Mesodermal cell (in vitro differentiated cells): ENCODE results near the gene DUSP1.

Experiments used
- H3K27ac ChIP-seq: 2 replicates; pipeline ENCODE4 v1.7.0; 2013; ENCODE audit warnings: mild to moderate bottlenecking, low read depth, low read length, moderate library complexity; ENCODE audit not compliant: severe bottlenecking
- H3K36me3 ChIP-seq: 2 replicates; pipeline ENCODE4 v1.7.1; 2013; ENCODE audit warnings: mild to moderate bottlenecking, low read length, moderate library complexity; ENCODE audit not compliant: control insufficient read depth, insufficient read depth
- H3K4me1 ChIP-seq: one replicate; pipeline ENCODE4 v1.7.1; 2013; ENCODE audit warnings: mild to moderate bottlenecking, low read length; ENCODE audit not compliant: insufficient read depth, control insufficient read depth, poor library complexity, severe bottlenecking
- H3K4me3 ChIP-seq: 2 replicates; pipeline ENCODE4 v1.7.0; 2013; ENCODE audit warnings: low read length, control low read depth, mild to moderate bottlenecking; ENCODE audit not compliant: insufficient read depth, poor library complexity, severe bottlenecking; ENCODE audit errors: extremely low read depth
- H3K9me3 ChIP-seq: 2 replicates; pipeline ENCODE4 v1.7.1; 2013; ENCODE audit warnings: mild to moderate bottlenecking, low read length, moderate library complexity; ENCODE audit not compliant: control insufficient read depth
- WGBS, 2 experiments: methylation state at CpG; one replicate each; pipeline ENCODE4 v1.1.5; 2013; ENCODE audit warnings: missing lambda C conversion rate in 2 of 2; ENCODE audit not compliant: insufficient coverage in 2 of 2; 5-methylcytosine and 5-hydroxymethylcytosine counted together

DUSP1 gene

GRCh38 chr5:172736508-172737135, 34.4 kb downstream of the DUSP1 start:
- H3K9me3 ChIP-seq = no peaks in the 10 kb centered on the region
- H3K36me3 ChIP-seq = no peaks in the 10 kb centered on the region
- H3K4me3 ChIP-seq = no peak overlapping the region
- H3K4me1 ChIP-seq = peaks cover 32% of the 10 kb centered on the region
- 84 to 91% methylated on average over 4 to 5 of the region's 11 CpGs for WGBS, 2 experiments
- H3K27ac ChIP-seq = no peak overlapping the region

- WGBS, 2 experiments = 88 to 90% methylated on average over 12 of the region's 12 CpGs
These were observed 35.7 kb downstream of the DUSP1 start for GRCh38 chr5:172735141-172735831.

GRCh38 chr5:172733974-172734346, 37.0 kb downstream of the DUSP1 start:
- Histone ChIP-seq H3K4me1 (peaks cover 18% of the 10 kb centered on the region), H3K27ac (peak overlapping the region; percentile 87), H3K4me3 (no peak overlapping the region), H3K36me3 (no peaks in the 10 kb centered on the region), H3K9me3 (no peaks in the 10 kb centered on the region)
- WGBS, 2 experiments = 71 to 80% methylated on average over 1 to 2 of the region's 4 CpGs

More at GRCh38 chr5:172735141-172735831, 35.7 kb downstream of the DUSP1 start:
- H3K9me3 ChIP-seq = no peaks in the 10 kb centered on the region
- no peak overlapping the region for H3K4me3 ChIP-seq
- H3K36me3 ChIP-seq = no peaks in the 10 kb centered on the region
- no peak overlapping the region for H3K27ac ChIP-seq
- peaks cover 21% of the 10 kb centered on the region for H3K4me1 ChIP-seq

- Histone ChIP-seq H3K4me3 (no peak overlapping the region), H3K27ac (peak overlapping the region; percentile 87)
- WGBS, 2 experiments = 86% methylated on average over 12 to 13 of the region's 17 CpGs
These were observed 37.6 kb downstream of the DUSP1 start for GRCh38 chr5:172733131-172733973.

GRCh38 chr5:172732201-172732865, 38.7 kb downstream of the DUSP1 start:
- 96 to 97% methylated on average over 7 to 11 of the region's 14 CpGs for WGBS, 2 experiments
- Histone ChIP-seq H3K9me3 (no peaks in the 10 kb centered on the region), H3K4me3 (no peak overlapping the region), H3K27ac (no peak overlapping the region), H3K4me1 (peaks cover 18% of the 10 kb centered on the region), H3K36me3 (no peaks in the 10 kb centered on the region)

More at GRCh38 chr5:172733131-172733973, 37.6 kb downstream of the DUSP1 start:
- Histone ChIP-seq H3K36me3 (no peaks in the 10 kb centered on the region), H3K9me3 (no peaks in the 10 kb centered on the region), H3K4me1 (peaks cover 18% of the 10 kb centered on the region)

- H3K4me3 ChIP-seq = no peak overlapping the region
- H3K4me1 ChIP-seq = peaks cover 18% of the 10 kb centered on the region
- H3K9me3 ChIP-seq = no peaks in the 10 kb centered on the region
- WGBS, 2 experiments = 88 to 97% methylated on average over 6 to 8 of the region's 9 CpGs
- H3K36me3 ChIP-seq = no peaks in the 10 kb centered on the region
- H3K27ac ChIP-seq = no peak overlapping the region
These were observed 39.3 kb downstream of the DUSP1 start for GRCh38 chr5:172731680-172732074.

GRCh38 chr5:172730981-172731679, 39.9 kb downstream of the DUSP1 start:
- WGBS, 2 experiments = 75 to 90% methylated on average over 15 to 16 of the region's 16 CpGs
- Histone ChIP-seq H3K9me3 (no peaks in the 10 kb centered on the region), H3K27ac (no peak overlapping the region), H3K4me3 (no peak overlapping the region), H3K4me1 (peaks cover 18% of the 10 kb centered on the region), H3K36me3 (no peaks in the 10 kb centered on the region)

- Histone ChIP-seq H3K4me1 (peaks cover 18% of the 10 kb centered on the region), H3K36me3 (no peaks in the 10 kb centered on the region), H3K4me3 (no peak overlapping the region), H3K27ac (no peak overlapping the region), H3K9me3 (no peaks in the 10 kb centered on the region)
- 86 to 91% methylated on average over 5 to 6 of the region's 6 CpGs for WGBS, 2 experiments
These were observed 40.8 kb downstream of the DUSP1 start for GRCh38 chr5:172730222-172730621.

GRCh38 chr5:172729588-172729987, 41.4 kb downstream of the DUSP1 start:
- no peaks in the 10 kb centered on the region for H3K36me3 ChIP-seq
- H3K4me1 ChIP-seq = peaks cover 17% of the 10 kb centered on the region
- H3K27ac ChIP-seq = no peak overlapping the region
- H3K4me3 ChIP-seq = no peak overlapping the region
- 89 to 91% methylated on average over 12 of the region's 13 CpGs for WGBS, 2 experiments
- no peaks in the 10 kb centered on the region for H3K9me3 ChIP-seq
